ENCODE results near the gene JPH3. TPM values are rescaled to one million over a fixed set of nuclear protein-coding genes. Genes with fewer than 3 reads are reported as not detected.

JPH3 gene
- total RNA-seq, 1 experiment from 2014 or later: 39.0 TPM

DNA sequence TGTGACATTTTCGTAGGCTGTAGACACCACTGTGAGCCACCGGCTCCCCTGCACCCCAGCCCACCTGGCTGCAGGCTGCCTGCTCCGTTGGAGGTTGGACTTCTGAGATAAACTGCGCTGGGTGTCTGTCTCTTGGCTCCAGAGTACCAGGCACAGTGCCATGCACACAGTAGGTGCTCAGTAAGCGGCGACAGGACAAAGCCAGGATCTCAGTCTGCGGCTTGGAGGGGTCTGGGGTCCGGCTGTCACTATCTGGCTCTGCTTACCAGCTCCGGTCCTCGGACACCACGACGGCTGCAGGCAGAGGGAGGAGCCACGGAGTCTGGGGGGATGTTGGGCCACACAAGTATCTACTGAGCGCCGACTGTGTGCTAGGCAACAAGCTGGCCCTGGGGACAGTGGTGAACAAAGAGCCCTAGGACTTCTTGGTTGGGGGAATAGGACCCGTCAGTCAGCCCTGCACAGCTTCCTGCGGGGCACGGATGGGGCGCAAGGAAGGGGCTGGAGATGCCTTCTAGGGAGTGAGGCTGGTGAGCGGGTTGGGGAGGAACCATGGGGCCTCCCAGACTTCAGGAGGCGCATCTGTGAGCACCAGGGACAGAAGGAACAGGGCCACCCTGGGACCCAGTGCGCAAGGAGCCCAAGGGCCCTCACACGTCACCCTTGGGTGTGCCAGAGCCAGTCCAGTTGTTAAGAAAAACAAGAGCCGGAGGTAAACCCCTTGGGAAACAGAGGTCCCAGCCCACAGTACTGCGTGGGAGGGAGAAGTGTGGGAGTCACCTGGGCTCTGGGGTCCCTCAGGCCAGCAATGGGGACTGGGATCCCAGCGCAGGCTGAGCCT is 17.3 kb downstream of the JPH3 start:
- Mint-ChIP-seq H3K4me3 (no peak overlapping the region), H3K27me3 (ENCODE audit: low read depth) (no peaks in the 10 kb centered on the region), H3K36me3 (no peaks in the 10 kb centered on the region), H3K9me3 (no peaks in the 10 kb centered on the region), H3K27ac (peak overlapping the region; percentile 53), H3K4me1 (peaks cover 20% of the 10 kb centered on the region)
- DNase-seq (ENCODE audit: low spot score): no peak
- ATAC-seq: no peak
- TF ChIP-seq, protein P1, sequence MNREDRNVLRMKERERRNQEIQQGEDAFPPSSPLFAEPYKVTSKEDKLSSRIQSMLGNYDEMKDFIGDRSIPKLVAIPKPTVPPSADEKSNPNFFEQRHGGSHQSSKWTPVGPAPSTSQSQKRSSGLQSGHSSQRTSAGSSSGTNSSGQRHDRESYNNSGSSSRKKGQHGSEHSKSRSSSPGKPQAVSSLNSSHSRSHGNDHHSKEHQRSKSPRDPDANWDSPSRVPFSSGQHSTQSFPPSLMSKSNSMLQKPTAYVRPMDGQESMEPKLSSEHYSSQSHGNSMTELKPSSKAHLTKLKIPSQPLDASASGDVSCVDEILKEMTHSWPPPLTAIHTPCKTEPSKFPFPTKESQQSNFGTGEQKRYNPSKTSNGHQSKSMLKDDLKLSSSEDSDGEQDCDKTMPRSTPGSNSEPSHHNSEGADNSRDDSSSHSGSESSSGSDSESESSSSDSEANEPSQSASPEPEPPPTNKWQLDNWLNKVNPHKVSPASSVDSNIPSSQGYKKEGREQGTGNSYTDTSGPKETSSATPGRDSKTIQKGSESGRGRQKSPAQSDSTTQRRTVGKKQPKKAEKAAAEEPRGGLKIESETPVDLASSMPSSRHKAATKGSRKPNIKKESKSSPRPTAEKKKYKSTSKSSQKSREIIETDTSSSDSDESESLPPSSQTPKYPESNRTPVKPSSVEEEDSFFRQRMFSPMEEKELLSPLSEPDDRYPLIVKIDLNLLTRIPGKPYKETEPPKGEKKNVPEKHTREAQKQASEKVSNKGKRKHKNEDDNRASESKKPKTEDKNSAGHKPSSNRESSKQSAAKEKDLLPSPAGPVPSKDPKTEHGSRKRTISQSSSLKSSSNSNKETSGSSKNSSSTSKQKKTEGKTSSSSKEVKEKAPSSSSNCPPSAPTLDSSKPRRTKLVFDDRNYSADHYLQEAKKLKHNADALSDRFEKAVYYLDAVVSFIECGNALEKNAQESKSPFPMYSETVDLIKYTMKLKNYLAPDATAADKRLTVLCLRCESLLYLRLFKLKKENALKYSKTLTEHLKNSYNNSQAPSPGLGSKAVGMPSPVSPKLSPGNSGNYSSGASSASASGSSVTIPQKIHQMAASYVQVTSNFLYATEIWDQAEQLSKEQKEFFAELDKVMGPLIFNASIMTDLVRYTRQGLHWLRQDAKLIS (CRISPR knock-in tag; IDR thresholded peaks at IDR 0.05; ENCODE audit: borderline replicate concordance): no peak
- TF ChIP-seq, protein P2, sequence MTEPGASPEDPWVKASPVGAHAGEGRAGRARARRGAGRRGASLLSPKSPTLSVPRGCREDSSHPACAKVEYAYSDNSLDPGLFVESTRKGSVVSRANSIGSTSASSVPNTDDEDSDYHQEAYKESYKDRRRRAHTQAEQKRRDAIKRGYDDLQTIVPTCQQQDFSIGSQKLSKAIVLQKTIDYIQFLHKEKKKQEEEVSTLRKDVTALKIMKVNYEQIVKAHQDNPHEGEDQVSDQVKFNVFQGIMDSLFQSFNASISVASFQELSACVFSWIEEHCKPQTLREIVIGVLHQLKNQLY (CRISPR knock-in tag; IDR thresholded peaks at IDR 0.05): no peak
- TF ChIP-seq TEAD1 (CRISPR knock-in tag; IDR thresholded peaks at IDR 0.05): no peak
- no peak for TF ChIP-seq ZNF263 (CRISPR knock-in tag; IDR thresholded peaks at IDR 0.05; ENCODE audit: low read depth)
- TF ChIP-seq JUN (CRISPR knock-in tag; IDR thresholded peaks at IDR 0.05): no peak
- no peak for TF ChIP-seq MXD4 (CRISPR knock-in tag; IDR thresholded peaks at IDR 0.05; ENCODE audit: borderline replicate concordance)
- TF ChIP-seq ESRRA (CRISPR knock-in tag; IDR thresholded peaks at IDR 0.05; ENCODE audit: borderline replicate concordance): no peak
- no peak for TF ChIP-seq ZNF138 (CRISPR knock-in tag; conservative IDR thresholded peaks at IDR 0.05)
- no peak for TF ChIP-seq ZNF416 (CRISPR knock-in tag; IDR thresholded peaks at IDR 0.05)
- TF ChIP-seq ZNF219 (CRISPR knock-in tag; IDR thresholded peaks at IDR 0.05; ENCODE audit: borderline replicate concordance): no peak
- TF ChIP-seq KAT7 (CRISPR knock-in tag; IDR thresholded peaks at IDR 0.05; ENCODE audit: borderline replicate concordance): no peak
- no peak for TF ChIP-seq NR2C2 (CRISPR knock-in tag; IDR thresholded peaks at IDR 0.05)
- TF ChIP-seq SMAD4 (CRISPR knock-in tag; IDR thresholded peaks at IDR 0.05): no peak
- TF ChIP-seq SP1 (CRISPR knock-in tag; conservative IDR thresholded peaks at IDR 0.05): no peak
- TF ChIP-seq GTF2I (CRISPR knock-in tag; conservative IDR thresholded peaks at IDR 0.05): no peak
- TF ChIP-seq, protein P3, sequence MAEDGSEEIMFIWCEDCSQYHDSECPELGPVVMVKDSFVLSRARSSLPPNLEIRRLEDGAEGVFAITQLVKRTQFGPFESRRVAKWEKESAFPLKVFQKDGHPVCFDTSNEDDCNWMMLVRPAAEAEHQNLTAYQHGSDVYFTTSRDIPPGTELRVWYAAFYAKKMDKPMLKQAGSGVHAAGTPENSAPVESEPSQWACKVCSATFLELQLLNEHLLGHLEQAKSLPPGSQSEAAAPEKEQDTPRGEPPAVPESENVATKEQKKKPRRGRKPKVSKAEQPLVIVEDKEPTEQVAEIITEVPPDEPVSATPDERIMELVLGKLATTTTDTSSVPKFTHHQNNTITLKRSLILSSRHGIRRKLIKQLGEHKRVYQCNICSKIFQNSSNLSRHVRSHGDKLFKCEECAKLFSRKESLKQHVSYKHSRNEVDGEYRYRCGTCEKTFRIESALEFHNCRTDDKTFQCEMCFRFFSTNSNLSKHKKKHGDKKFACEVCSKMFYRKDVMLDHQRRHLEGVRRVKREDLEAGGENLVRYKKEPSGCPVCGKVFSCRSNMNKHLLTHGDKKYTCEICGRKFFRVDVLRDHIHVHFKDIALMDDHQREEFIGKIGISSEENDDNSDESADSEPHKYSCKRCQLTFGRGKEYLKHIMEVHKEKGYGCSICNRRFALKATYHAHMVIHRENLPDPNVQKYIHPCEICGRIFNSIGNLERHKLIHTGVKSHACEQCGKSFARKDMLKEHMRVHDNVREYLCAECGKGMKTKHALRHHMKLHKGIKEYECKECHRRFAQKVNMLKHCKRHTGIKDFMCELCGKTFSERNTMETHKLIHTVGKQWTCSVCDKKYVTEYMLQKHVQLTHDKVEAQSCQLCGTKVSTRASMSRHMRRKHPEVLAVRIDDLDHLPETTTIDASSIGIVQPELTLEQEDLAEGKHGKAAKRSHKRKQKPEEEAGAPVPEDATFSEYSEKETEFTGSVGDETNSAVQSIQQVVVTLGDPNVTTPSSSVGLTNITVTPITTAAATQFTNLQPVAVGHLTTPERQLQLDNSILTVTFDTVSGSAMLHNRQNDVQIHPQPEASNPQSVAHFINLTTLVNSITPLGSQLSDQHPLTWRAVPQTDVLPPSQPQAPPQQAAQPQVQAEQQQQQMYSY (CRISPR knock-in tag; IDR thresholded peaks at IDR 0.05): no peak
- TF ChIP-seq OVOL2 (CRISPR knock-in tag; IDR thresholded peaks at IDR 0.05; ENCODE audit: borderline replicate concordance): no peak
- no peak for TF ChIP-seq RELA (CRISPR knock-in tag; IDR thresholded peaks at IDR 0.05; ENCODE audit: borderline replicate concordance)
- POLR2A ChIA-PET: no interaction called here
- CTCF ChIA-PET: interaction anchor here (0.5 to 3.9 kb wide), 6 partner anchors 8 to 753 kb away, joined by 3 to 31 read pairs (median 4); no protein-coding TSS in a partner anchor

DNA sequence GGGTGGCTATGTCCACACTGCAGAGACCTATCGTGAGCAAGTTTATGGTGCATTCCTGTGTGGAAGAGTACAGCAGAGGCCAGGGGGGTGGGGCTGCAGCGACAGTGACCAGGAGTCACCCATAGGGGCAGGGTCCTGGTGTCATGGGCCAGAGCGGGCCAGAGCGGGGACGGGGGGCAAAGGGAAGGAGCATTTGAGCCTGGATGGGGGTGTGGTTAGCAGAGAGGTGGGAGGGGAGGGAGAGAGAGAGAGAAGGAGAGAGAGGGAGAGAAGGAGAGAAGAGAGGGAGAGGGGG is 17.8 kb downstream of the JPH3 start:
- ATAC-seq (peak; percentile 77), DNase-seq (ENCODE audit: low spot score) (peak; percentile 34)
- no peaks in the 10 kb centered on the region for H3K9me3 Mint-ChIP-seq
- H3K4me1 Mint-ChIP-seq: peaks cover 20% of the 10 kb centered on the region
- H3K36me3 Mint-ChIP-seq: no peaks in the 10 kb centered on the region
- POLR2A ChIA-PET: no interaction called here
- H3K27me3 Mint-ChIP-seq (ENCODE audit: low read depth): no peaks in the 10 kb centered on the region
- H3K4me3 Mint-ChIP-seq: no peak overlapping the region
- no peak overlapping the region for H3K27ac Mint-ChIP-seq
- CTCF ChIA-PET: interaction anchor here (0.5 to 3.9 kb wide), 3 partner anchors 12 to 31 kb away, joined by 3 to 31 read pairs (median 7); no protein-coding TSS in a partner anchor
- TF ChIP-seq, protein P4, sequence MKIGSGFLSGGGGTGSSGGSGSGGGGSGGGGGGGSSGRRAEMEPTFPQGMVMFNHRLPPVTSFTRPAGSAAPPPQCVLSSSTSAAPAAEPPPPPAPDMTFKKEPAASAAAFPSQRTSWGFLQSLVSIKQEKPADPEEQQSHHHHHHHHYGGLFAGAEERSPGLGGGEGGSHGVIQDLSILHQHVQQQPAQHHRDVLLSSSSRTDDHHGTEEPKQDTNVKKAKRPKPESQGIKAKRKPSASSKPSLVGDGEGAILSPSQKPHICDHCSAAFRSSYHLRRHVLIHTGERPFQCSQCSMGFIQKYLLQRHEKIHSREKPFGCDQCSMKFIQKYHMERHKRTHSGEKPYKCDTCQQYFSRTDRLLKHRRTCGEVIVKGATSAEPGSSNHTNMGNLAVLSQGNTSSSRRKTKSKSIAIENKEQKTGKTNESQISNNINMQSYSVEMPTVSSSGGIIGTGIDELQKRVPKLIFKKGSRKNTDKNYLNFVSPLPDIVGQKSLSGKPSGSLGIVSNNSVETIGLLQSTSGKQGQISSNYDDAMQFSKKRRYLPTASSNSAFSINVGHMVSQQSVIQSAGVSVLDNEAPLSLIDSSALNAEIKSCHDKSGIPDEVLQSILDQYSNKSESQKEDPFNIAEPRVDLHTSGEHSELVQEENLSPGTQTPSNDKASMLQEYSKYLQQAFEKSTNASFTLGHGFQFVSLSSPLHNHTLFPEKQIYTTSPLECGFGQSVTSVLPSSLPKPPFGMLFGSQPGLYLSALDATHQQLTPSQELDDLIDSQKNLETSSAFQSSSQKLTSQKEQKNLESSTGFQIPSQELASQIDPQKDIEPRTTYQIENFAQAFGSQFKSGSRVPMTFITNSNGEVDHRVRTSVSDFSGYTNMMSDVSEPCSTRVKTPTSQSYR (CRISPR knock-in tag; IDR thresholded peaks at IDR 0.05): no peak
- no peak for TF ChIP-seq ESRRA (CRISPR knock-in tag; IDR thresholded peaks at IDR 0.05; ENCODE audit: borderline replicate concordance)
- TF ChIP-seq, protein P5, sequence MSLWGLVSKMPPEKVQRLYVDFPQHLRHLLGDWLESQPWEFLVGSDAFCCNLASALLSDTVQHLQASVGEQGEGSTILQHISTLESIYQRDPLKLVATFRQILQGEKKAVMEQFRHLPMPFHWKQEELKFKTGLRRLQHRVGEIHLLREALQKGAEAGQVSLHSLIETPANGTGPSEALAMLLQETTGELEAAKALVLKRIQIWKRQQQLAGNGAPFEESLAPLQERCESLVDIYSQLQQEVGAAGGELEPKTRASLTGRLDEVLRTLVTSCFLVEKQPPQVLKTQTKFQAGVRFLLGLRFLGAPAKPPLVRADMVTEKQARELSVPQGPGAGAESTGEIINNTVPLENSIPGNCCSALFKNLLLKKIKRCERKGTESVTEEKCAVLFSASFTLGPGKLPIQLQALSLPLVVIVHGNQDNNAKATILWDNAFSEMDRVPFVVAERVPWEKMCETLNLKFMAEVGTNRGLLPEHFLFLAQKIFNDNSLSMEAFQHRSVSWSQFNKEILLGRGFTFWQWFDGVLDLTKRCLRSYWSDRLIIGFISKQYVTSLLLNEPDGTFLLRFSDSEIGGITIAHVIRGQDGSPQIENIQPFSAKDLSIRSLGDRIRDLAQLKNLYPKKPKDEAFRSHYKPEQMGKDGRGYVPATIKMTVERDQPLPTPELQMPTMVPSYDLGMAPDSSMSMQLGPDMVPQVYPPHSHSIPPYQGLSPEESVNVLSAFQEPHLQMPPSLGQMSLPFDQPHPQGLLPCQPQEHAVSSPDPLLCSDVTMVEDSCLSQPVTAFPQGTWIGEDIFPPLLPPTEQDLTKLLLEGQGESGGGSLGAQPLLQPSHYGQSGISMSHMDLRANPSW (CRISPR knock-in tag; conservative IDR thresholded peaks at IDR 0.05; ENCODE audit: low read depth): no peak
